ENCODE results near the gene MEIS2.

Gene MEIS2

DNA sequence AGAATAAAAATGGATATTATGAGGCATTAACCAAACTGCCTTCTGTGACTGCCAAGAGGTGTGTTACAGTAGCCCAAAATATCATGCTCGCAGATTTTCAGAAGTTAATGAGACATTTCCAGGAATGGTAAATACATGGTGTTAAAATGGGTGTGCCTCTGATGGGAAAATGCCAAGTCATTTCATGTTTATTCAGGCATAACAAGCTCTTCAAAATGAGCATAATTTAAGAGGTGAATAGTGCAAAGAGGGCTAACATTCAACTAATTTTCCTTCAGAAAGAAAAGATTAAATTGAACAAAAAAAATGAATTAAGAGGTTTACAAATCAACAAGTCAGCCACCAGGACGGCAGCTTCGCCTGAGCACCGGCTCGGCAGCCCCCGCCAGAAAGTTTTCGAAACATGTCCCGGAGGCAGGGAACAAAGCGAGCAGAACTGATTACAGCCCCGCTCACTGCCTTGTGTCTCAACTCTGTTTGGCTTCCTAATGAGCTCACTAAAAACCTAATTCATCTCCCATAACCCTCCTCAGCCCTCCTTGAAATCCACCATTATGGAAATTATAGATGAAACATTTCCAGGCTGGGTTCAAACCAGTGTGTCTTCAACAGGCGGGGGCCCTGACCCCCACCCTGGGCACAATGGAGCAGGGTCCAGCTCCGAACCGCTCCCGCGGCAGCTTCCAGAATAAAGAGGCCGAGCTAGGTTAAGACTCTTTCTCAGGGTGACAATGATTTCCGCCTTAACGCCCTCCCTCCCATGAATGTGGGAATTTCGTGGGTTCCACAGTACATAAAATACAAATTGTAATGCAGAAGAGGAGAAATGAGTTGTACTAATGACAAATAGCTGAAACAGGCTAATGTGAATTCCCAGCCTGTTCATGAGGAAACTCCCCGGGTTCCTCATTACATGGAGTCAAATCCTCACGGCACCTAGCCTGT, 43.9 kb downstream of the MEIS2 start:
- Histone ChIP-seq H2AFZ (ENCODE audit: low read length) (no peak overlapping the region), H3K9me3 (ENCODE audit: low read length) (no peaks in the 10 kb centered on the region), H3K4me1 (ENCODE audit: insufficient read depth, low read length, severe bottlenecking) (no peaks in the 10 kb centered on the region), H3K27me3 (ENCODE audit: insufficient read depth, low read length) (no peaks in the 10 kb centered on the region), H3K36me3 (ENCODE audit: insufficient read depth, low read length) (peaks cover 56% of the 10 kb centered on the region), H3K79me2 (ENCODE audit: insufficient read depth, low read length) (no peaks in the 10 kb centered on the region), H3K4me3 (ENCODE audit: low read depth, low read length, poor library complexity, severe bottlenecking) (no peak overlapping the region), H3K4me2 (ENCODE audit: low read length) (no peak overlapping the region), H3K9me2 (ENCODE audit: low read depth, low read length) (no peaks in the 10 kb centered on the region), H3K27ac (ENCODE audit: low read depth, low read length, poor library complexity, severe bottlenecking) (no peak overlapping the region), H4K20me1 (ENCODE audit: insufficient read depth, low read length) (no peaks in the 10 kb centered on the region), H3K9ac (ENCODE audit: low read length) (no peak overlapping the region), H3F3A (ENCODE audit: insufficient read depth, low read length) (no peaks in the 10 kb centered on the region)
- TF ChIP-seq, protein P1, sequence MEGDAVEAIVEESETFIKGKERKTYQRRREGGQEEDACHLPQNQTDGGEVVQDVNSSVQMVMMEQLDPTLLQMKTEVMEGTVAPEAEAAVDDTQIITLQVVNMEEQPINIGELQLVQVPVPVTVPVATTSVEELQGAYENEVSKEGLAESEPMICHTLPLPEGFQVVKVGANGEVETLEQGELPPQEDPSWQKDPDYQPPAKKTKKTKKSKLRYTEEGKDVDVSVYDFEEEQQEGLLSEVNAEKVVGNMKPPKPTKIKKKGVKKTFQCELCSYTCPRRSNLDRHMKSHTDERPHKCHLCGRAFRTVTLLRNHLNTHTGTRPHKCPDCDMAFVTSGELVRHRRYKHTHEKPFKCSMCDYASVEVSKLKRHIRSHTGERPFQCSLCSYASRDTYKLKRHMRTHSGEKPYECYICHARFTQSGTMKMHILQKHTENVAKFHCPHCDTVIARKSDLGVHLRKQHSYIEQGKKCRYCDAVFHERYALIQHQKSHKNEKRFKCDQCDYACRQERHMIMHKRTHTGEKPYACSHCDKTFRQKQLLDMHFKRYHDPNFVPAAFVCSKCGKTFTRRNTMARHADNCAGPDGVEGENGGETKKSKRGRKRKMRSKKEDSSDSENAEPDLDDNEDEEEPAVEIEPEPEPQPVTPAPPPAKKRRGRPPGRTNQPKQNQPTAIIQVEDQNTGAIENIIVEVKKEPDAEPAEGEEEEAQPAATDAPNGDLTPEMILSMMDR (IDR thresholded peaks at IDR 0.05; ENCODE audit: low read length) = no peak
- TF ChIP-seq EZH2 (IDR thresholded peaks at IDR 0.05; ENCODE audit: borderline replicate concordance, low read length) = no peak

DNA sequence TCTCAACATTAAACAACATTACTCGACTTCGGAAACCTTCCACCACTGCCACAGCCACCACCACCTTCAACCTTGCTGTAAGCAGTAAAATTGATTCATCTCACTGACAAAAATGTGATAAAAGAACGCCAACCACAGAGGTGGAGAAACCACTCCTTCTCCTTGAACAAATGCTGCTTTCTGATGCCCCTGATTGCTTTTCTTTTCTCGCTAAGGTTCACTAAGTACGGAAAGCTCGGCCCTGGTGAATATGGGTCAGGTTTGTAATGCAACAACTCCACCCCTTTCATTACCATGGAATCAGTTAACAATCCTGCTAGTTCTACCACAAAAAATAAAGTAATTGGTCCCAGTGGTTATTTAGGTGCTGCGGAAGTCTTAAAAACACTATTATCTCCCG, 44.9 kb downstream of the MEIS2 start:
- Histone ChIP-seq H2AFZ (ENCODE audit: low read length) (no peak overlapping the region), H3K4me3 (ENCODE audit: low read depth, low read length, poor library complexity, severe bottlenecking) (no peak overlapping the region), H3K27ac (ENCODE audit: low read depth, low read length, poor library complexity, severe bottlenecking) (no peak overlapping the region), H3K36me3 (ENCODE audit: insufficient read depth, low read length) (peaks cover 56% of the 10 kb centered on the region), H3K79me2 (ENCODE audit: insufficient read depth, low read length) (no peaks in the 10 kb centered on the region), H3K9me2 (ENCODE audit: low read depth, low read length) (no peaks in the 10 kb centered on the region), H3K4me1 (ENCODE audit: insufficient read depth, low read length, severe bottlenecking) (no peaks in the 10 kb centered on the region), H3K9me3 (ENCODE audit: low read length) (no peaks in the 10 kb centered on the region), H3K4me2 (ENCODE audit: low read length) (no peak overlapping the region), H3K9ac (ENCODE audit: low read length) (no peak overlapping the region), H3K27me3 (ENCODE audit: insufficient read depth, low read length) (no peaks in the 10 kb centered on the region), H3F3A (ENCODE audit: insufficient read depth, low read length) (no peaks in the 10 kb centered on the region), H4K20me1 (ENCODE audit: insufficient read depth, low read length) (no peaks in the 10 kb centered on the region)
- TF ChIP-seq, protein P1 (IDR thresholded peaks at IDR 0.05; ENCODE audit: low read length) = no peak
- no peak for TF ChIP-seq EZH2 (IDR thresholded peaks at IDR 0.05; ENCODE audit: borderline replicate concordance, low read length)

DNA sequence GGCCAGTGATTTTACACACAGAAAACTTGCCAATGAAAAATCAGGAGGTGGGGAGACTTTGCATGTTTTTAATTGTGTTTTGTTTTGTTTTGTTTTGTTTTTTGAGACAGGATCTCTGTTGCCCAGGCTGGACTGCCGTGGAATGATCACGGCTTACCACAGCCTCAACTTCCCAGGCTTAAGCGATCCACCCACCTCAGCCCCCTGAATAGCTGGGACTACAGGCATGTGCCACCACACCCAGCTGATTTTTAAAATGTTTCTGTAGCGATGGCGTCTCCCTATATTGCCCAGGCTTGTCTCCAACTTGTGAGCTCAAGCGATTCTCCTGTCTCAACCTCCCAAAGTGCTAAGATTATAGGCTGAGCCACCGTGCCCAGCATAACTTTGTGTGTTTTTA, 46.0 kb downstream of the MEIS2 start:
- H3K9me2 ChIP-seq (ENCODE audit: low read depth, low read length) = no peaks in the 10 kb centered on the region
- H3K9ac ChIP-seq (ENCODE audit: low read length) = no peak overlapping the region
- no peak overlapping the region for H3K27ac ChIP-seq (ENCODE audit: low read depth, low read length, poor library complexity, severe bottlenecking)
- TF ChIP-seq EZH2 (IDR thresholded peaks at IDR 0.05; ENCODE audit: borderline replicate concordance, low read length) = no peak
- TF ChIP-seq, protein P1 (IDR thresholded peaks at IDR 0.05; ENCODE audit: low read length) = no peak
- no peaks in the 10 kb centered on the region for H3F3A ChIP-seq (ENCODE audit: insufficient read depth, low read length)
- no peaks in the 10 kb centered on the region for H4K20me1 ChIP-seq (ENCODE audit: insufficient read depth, low read length)
- no peak overlapping the region for H3K4me3 ChIP-seq (ENCODE audit: low read depth, low read length, poor library complexity, severe bottlenecking)
- H3K27me3 ChIP-seq (ENCODE audit: insufficient read depth, low read length) = no peaks in the 10 kb centered on the region
- no peak overlapping the region for H2AFZ ChIP-seq (ENCODE audit: low read length)
- peaks cover 56% of the 10 kb centered on the region for H3K36me3 ChIP-seq (ENCODE audit: insufficient read depth, low read length)
- no peak overlapping the region for H3K4me2 ChIP-seq (ENCODE audit: low read length)
- H3K9me3 ChIP-seq (ENCODE audit: low read length) = no peaks in the 10 kb centered on the region
- no peaks in the 10 kb centered on the region for H3K4me1 ChIP-seq (ENCODE audit: insufficient read depth, low read length, severe bottlenecking)
- no peaks in the 10 kb centered on the region for H3K79me2 ChIP-seq (ENCODE audit: insufficient read depth, low read length)

Measured in OCI-LY1 (cell line).